ENCODE results near the gene MCF2.

DNA sequence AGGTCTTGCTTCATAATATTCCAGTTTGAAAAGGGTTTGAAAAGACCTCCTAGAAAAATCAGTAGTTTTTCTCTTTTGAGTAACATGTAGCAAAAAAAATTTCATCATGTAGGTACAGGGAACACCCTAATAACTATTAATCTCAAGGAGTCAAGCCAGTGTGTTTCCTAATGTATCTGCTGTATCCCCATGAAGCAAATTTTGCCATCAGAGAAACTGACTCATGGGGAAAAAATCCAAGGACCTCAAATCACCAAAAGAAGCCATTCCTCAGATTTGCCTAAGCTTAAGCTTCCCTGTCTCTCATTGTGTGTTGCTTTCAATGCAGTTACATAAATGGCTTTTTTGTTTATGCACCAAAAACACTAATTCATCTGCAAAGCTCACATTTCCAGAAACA, 147.7 kb downstream of the MCF2 start:
- TF ChIP-seq, protein P1, sequence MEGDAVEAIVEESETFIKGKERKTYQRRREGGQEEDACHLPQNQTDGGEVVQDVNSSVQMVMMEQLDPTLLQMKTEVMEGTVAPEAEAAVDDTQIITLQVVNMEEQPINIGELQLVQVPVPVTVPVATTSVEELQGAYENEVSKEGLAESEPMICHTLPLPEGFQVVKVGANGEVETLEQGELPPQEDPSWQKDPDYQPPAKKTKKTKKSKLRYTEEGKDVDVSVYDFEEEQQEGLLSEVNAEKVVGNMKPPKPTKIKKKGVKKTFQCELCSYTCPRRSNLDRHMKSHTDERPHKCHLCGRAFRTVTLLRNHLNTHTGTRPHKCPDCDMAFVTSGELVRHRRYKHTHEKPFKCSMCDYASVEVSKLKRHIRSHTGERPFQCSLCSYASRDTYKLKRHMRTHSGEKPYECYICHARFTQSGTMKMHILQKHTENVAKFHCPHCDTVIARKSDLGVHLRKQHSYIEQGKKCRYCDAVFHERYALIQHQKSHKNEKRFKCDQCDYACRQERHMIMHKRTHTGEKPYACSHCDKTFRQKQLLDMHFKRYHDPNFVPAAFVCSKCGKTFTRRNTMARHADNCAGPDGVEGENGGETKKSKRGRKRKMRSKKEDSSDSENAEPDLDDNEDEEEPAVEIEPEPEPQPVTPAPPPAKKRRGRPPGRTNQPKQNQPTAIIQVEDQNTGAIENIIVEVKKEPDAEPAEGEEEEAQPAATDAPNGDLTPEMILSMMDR (conservative IDR thresholded peaks at IDR 0.05; ENCODE audit: low read depth, low read length): no peak
- TF ChIP-seq EZH2 (IDR thresholded peaks at IDR 0.05; ENCODE audit: borderline replicate concordance, low read depth, low read length, poor library complexity, severe bottlenecking): no peak
